Brain microvascular endothelial cell (primary cell): ENCODE measurements around the gene GALP.

ENCODE experiments used
- DNase-seq: peaks from one replicate; pipeline ENCODE4 v3.0.0-alpha.2; 2020
- H3K27ac ChIP-seq: fragments of 250-450 bp; sonication (Bioruptor Pico); 2 replicates; pipeline ENCODE4 v1.5.1; 2020; ENCODE audit warnings: mild to moderate bottlenecking, moderate library complexity
- H3K27me3 ChIP-seq: fragments of 250-450 bp; sonication (Bioruptor Pico); replicated peaks from 2 replicates; pipeline ENCODE4 v1.5.1; 2020; ENCODE audit warnings: mild to moderate bottlenecking
- H3K36me3 ChIP-seq: fragments of 250-450 bp; sonication (Bioruptor Pico); replicated peaks from 2 replicates; pipeline ENCODE4 v1.5.1; 2020; ENCODE audit warnings: mild to moderate bottlenecking
- H3K4me3 ChIP-seq: 2 replicates; pipeline ENCODE4 v1.5.1; 2011; ENCODE audit warnings: low read depth, mild to moderate bottlenecking, control low read depth, low read length, moderate library complexity
- in situ Hi-C: cut with HindIII; loops from 2 replicates; pipeline ENCODE4 v1.10.0; 2017; ENCODE audit warnings: low sequenced_read_pairs, low pct_ligation_motif_present
- TF ChIP-seq, protein P1 (sequence below): IDR thresholded peaks from 2 replicates; pipeline ENCODE4 v1.5.1; 2011; ENCODE audit warnings: low read depth, mild to moderate bottlenecking, moderate library complexity, low read length, control low read depth, inconsistent platforms; ENCODE audit errors: missing control alignments

Gene GALP

DNA sequence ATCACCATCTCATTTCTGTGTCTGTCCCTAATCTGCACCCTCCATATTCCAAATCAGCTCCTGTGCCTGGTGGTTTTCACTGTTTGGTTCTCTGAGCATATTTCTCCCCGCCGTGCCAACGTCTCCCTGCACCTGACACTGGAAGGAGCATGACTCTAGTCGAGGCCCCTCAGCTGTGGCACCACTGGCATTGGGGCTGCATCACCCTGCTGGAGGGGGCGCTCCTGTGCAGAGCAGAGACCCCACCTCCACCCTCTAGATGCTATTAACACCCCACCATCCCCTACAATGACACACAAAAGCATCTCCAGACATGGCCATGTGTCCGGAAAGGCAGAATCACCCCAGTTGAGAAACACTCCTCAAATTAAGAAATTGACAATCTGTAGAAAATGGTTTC lies 47.1 kb downstream of the GALP start:
- Histone ChIP-seq H3K27ac (no peak overlapping the region), H3K4me3 (no peak overlapping the region), H3K36me3 (no peaks in the 10 kb centered on the region), H3K27me3 (no peaks in the 10 kb centered on the region)
- TF ChIP-seq, protein P1, sequence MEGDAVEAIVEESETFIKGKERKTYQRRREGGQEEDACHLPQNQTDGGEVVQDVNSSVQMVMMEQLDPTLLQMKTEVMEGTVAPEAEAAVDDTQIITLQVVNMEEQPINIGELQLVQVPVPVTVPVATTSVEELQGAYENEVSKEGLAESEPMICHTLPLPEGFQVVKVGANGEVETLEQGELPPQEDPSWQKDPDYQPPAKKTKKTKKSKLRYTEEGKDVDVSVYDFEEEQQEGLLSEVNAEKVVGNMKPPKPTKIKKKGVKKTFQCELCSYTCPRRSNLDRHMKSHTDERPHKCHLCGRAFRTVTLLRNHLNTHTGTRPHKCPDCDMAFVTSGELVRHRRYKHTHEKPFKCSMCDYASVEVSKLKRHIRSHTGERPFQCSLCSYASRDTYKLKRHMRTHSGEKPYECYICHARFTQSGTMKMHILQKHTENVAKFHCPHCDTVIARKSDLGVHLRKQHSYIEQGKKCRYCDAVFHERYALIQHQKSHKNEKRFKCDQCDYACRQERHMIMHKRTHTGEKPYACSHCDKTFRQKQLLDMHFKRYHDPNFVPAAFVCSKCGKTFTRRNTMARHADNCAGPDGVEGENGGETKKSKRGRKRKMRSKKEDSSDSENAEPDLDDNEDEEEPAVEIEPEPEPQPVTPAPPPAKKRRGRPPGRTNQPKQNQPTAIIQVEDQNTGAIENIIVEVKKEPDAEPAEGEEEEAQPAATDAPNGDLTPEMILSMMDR = no peak
- in situ Hi-C loops = no loop called here
- no peak for DNase-seq

DNA sequence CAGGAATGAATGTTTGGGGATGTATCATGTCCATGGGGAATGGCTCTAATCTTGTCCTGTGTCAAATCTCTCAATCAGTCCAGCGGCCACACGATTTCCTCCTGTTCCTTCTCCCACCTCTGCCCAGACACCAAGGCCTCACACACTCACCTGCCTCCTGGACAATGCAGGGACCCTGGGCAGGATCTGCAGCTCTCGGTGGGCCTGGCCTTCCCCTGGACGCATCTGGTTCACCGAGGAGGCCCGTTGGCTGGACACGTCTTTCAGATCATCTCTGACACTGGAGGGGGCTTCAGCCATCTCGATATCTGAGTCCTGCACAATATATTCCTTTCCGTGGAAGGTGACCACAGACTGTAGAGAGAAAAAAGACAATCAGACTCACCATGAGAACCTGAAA lies 47.7 kb downstream of the GALP start:
- no peak overlapping the region for H3K27ac ChIP-seq
- no peaks in the 10 kb centered on the region for H3K27me3 ChIP-seq
- TF ChIP-seq, protein P1 = no peak
- no peak for DNase-seq
- in situ Hi-C loops = no loop called here
- no peaks in the 10 kb centered on the region for H3K36me3 ChIP-seq
- H3K4me3 ChIP-seq = no peak overlapping the region
